CD14-positive monocyte (primary cell): ENCODE data around the gene PTPRC. TPM values are rescaled to one million over a fixed set of nuclear protein-coding genes. Genes with fewer than 3 reads are reported as not detected.

ENCODE experiments used
- DNase-seq, 3 donors: peaks; one replicate each; pipeline ENCODE4 v3.0.0-alpha.2; 2011 to 2022
- H2AFZ ChIP-seq: 2 replicates; pipeline ENCODE4 v1.6.0; 2012; ENCODE audit warnings: mild to moderate bottlenecking, low read depth, low read length, inconsistent platforms; ENCODE audit not compliant: insufficient read depth, poor library complexity, severe bottlenecking
- H3K27ac ChIP-seq, 2 donors: 1 replicate in 1 of 2; 2 replicates in 1 of 2; pipeline ENCODE4 v1.5.1; 2012 to 2013; ENCODE audit warnings: low read length in 2 of 2, control low read depth in 1 of 2, inconsistent platforms in 1 of 2, low read depth in 1 of 2, mild to moderate bottlenecking in 1 of 2
- H3K27me3 ChIP-seq, 2 donors: one replicate each; pipeline versions ENCODE4 v1.6.0 to v1.6.1; 2011 to 2013; ENCODE audit warnings: low read length in 2 of 2; ENCODE audit not compliant: control insufficient read depth in 2 of 2, insufficient read depth in 2 of 2
- H3K36me3 ChIP-seq, 2 donors: replicated peaks in 1 of 2; 1 replicate in 1 of 2; 2 replicates in 1 of 2; pipeline versions ENCODE4 v1.5.1 to v1.6.1; 2012 to 2013; ENCODE audit warnings: low read length in 2 of 2, control low read depth in 1 of 2, inconsistent platforms in 1 of 2, mild to moderate bottlenecking in 1 of 2; ENCODE audit not compliant: insufficient read depth in 2 of 2, control insufficient read depth in 1 of 2
- H3K4me1 ChIP-seq, 2 donors: 1 replicate in 1 of 2; 2 replicates in 1 of 2; pipeline versions ENCODE4 v1.5.1 to v1.6.1; 2012 to 2013; ENCODE audit warnings: low read length in 2 of 2, control low read depth in 1 of 2, inconsistent platforms in 1 of 2, mild to moderate bottlenecking in 1 of 2, moderate library complexity in 1 of 2; ENCODE audit not compliant: insufficient read depth in 2 of 2, control insufficient read depth in 1 of 2
- H3K4me2 ChIP-seq: replicated peaks from 2 replicates; pipeline ENCODE3; 2012; ENCODE audit warnings: low read length, moderate library complexity, mild to moderate bottlenecking; ENCODE audit not compliant: poor library complexity, severe bottlenecking; ENCODE audit errors: extremely low read depth
- H3K4me3 ChIP-seq, 3 experiments: fragments of 200-600 bp in 1 of 3; sonication (generic) in 1 of 3; replicated peaks in 1 of 3; 1 replicate in 2 of 3; 2 replicates in 1 of 3; pipeline ENCODE4 v1.5.1; 2011 to 2013; ENCODE audit warnings: low read length in 3 of 3, mild to moderate bottlenecking in 3 of 3, control low read depth in 2 of 3, low read depth in 2 of 3, inconsistent platforms in 1 of 3, moderate library complexity in 1 of 3
- H3K79me2 ChIP-seq: 2 replicates; pipeline ENCODE4 v1.6.0; 2012; ENCODE audit warnings: mild to moderate bottlenecking, control low read depth, inconsistent platforms, low read length, moderate library complexity; ENCODE audit not compliant: insufficient read depth
- H3K9ac ChIP-seq: 2 replicates; pipeline ENCODE4 v1.6.0; 2017; ENCODE audit warnings: low read length, mild to moderate bottlenecking; ENCODE audit not compliant: insufficient read depth, poor library complexity, severe bottlenecking
- H3K9me3 ChIP-seq, 2 donors: replicated peaks in 1 of 2; 1 replicate in 1 of 2; 2 replicates in 1 of 2; pipeline versions ENCODE4 v1.5.1 to v1.6.1; 2012 to 2013; ENCODE audit warnings: low read length in 2 of 2, control low read depth in 1 of 2; ENCODE audit not compliant: control insufficient read depth in 1 of 2, insufficient read depth in 1 of 2
- H4K20me1 ChIP-seq: 2 replicates; pipeline ENCODE4 v1.6.0; 2012; ENCODE audit warnings: mild to moderate bottlenecking, low read length, control low read depth, moderate library complexity; ENCODE audit not compliant: insufficient read depth
- H3K27ac Mint-ChIP-seq, 7 donors: one replicate each; pipeline ENCODE4 v1.8.0; 2020; ENCODE audit warnings: mild to moderate bottlenecking in 7 of 7, mixed read lengths in 7 of 7, moderate library complexity in 6 of 7, inconsistent platforms in 2 of 7
- H3K27me3 Mint-ChIP-seq, 3 donors: one replicate each; pipeline ENCODE4 v1.8.0; 2021 to 2022; ENCODE audit warnings: low read depth in 3 of 3, mild to moderate bottlenecking in 3 of 3, mixed read lengths in 3 of 3, moderate library complexity in 3 of 3, inconsistent platforms in 1 of 3
- H3K36me3 Mint-ChIP-seq, 2 donors: one replicate each; pipeline ENCODE4 v1.8.0; 2020; ENCODE audit warnings: mixed read lengths in 2 of 2, inconsistent platforms in 1 of 2, mild to moderate bottlenecking in 1 of 2
- H3K4me1 Mint-ChIP-seq: one replicate; pipeline ENCODE4 v1.8.0; 2020; ENCODE audit warnings: mild to moderate bottlenecking, mixed read lengths
- H3K4me3 Mint-ChIP-seq, 2 donors: one replicate each; pipeline ENCODE4 v1.8.0; 2020; ENCODE audit warnings: mild to moderate bottlenecking in 2 of 2, mixed read lengths in 2 of 2, moderate library complexity in 1 of 2
- H3K9me3 Mint-ChIP-seq, 7 donors: one replicate each; pipeline ENCODE4 v1.8.0; 2020 to 2022; ENCODE audit warnings: mixed read lengths in 7 of 7, mild to moderate bottlenecking in 6 of 7, moderate library complexity in 6 of 7, inconsistent platforms in 2 of 7
- CTCF ChIP-seq: fragments of 200-600 bp; IDR thresholded peaks from one replicate; pipeline ENCODE4 v1.8.0; 2022; ENCODE audit warnings: antibody characterized with exemption, mild to moderate bottlenecking
- WGBS: methylation state at CpG from one replicate; pipeline ENCODE4 v1.1.5; 2013; ENCODE audit warnings: missing lambda C conversion rate; ENCODE audit not compliant: insufficient coverage; 5-methylcytosine and 5-hydroxymethylcytosine counted together
- intact Hi-C, 2 donors: fragments of 100-400 bp; cut with micrococcal nuclease; formaldehyde crosslinking; loops; one replicate each; pipeline versions ENCODE4 v1.15.0 to v1.15.1; 2023
- polyA plus RNA-seq, 3 donors: library from polyadenylated mRNA; depleted of rRNA in 1 of 3; unstranded in 2 of 3; stranded (reverse) in 1 of 3; fragments of 300-500 nt in 2 of 3; fragments of >200 nt in 1 of 3; fragmentation: Illumina TruSeq in 2 of 3; gene quantifications; 1 replicate in 2 of 3; 2 replicates in 1 of 3; pipeline ENCODE4 v1.2.3, GENCODE V29; 2012 to 2021

Gene PTPRC
- polyA plus RNA-seq, 3 donors: 410 to 992 (median 667) TPM

- H3K36me3 Mint-ChIP-seq: peaks cover 61 to 65% of the 10 kb centered on the region in 2 donors
- H3K4me3 Mint-ChIP-seq: no peak overlapping the region
- peak; percentile 50 to 71 (median 68) for DNase-seq
- H3K9me3 ChIP-seq: no peaks in the 10 kb centered on the region
- H3K4me2 ChIP-seq: peak overlapping the region; percentile 5
- peaks cover 77% of the 10 kb centered on the region for H3K4me1 Mint-ChIP-seq
- peak overlapping the region; percentile 27 for H3K9ac ChIP-seq
- peaks cover 69 to 99% of the 10 kb centered on the region in 2 donors for H3K4me1 ChIP-seq
- H2AFZ ChIP-seq: no peak overlapping the region
- H3K36me3 ChIP-seq: peaks cover 24 to 57% of the 10 kb centered on the region in 2 donors
- peak overlapping the region; percentile 74 to 97 (median 89) for H3K27ac Mint-ChIP-seq
- H3K27me3 ChIP-seq: no peaks in the 10 kb centered on the region
- H4K20me1 ChIP-seq: peaks cover 54% of the 10 kb centered on the region
- peaks cover 0 to 1% (median 0%) of the 10 kb centered on the region in 3 donors for H3K27me3 Mint-ChIP-seq
- WGBS: 100% methylated on average over 1 of the region's 5 CpGs
- no peak for TF ChIP-seq CTCF
- H3K27ac ChIP-seq: peak overlapping the region; percentile 39 to 88
- peaks cover 98% of the 10 kb centered on the region for H3K79me2 ChIP-seq
- peak overlapping the region in 1 of 3 experiments; percentile 24 for H3K4me3 ChIP-seq
- intact Hi-C loops: no loop called here
- no peaks in the 10 kb centered on the region for H3K9me3 Mint-ChIP-seq
Measured at GRCh38 chr1:198669023-198669698, 30.3 kb downstream of the PTPRC start.

GRCh38 chr1:198669771-198670170 is 30.9 kb downstream of the PTPRC start:
- H3K4me3 Mint-ChIP-seq: no peak overlapping the region
- intact Hi-C loops: no loop called here
- H3K27ac ChIP-seq: peak overlapping the region in 1 of 2 donors; percentile 57

More at GRCh38 chr1:198669771-198670170, 30.9 kb downstream of the PTPRC start:
- Histone ChIP-seq H2AFZ (no peak overlapping the region), H3K4me3 (no peak overlapping the region), H3K9me3 (no peaks in the 10 kb centered on the region), H3K27me3 (no peaks in the 10 kb centered on the region), H3K9ac (no peak overlapping the region), H3K4me1 (peaks cover 66 to 99% of the 10 kb centered on the region in 2 donors), H3K36me3 (peaks cover 24 to 61% of the 10 kb centered on the region in 2 donors), H3K4me2 (no peak overlapping the region), H3K79me2 (peaks cover 100% of the 10 kb centered on the region), H4K20me1 (peaks cover 50% of the 10 kb centered on the region)
- H3K36me3 Mint-ChIP-seq: peaks cover 61 to 63% of the 10 kb centered on the region in 2 donors
- TF ChIP-seq CTCF: no peak
- H3K27ac Mint-ChIP-seq: peak overlapping the region; percentile 74 to 97 (median 89)
- no peak for DNase-seq
- peaks cover 74% of the 10 kb centered on the region for H3K4me1 Mint-ChIP-seq
- no CpG with 5 or more reads among the region's 2 CpGs for WGBS
- no peaks in the 10 kb centered on the region for H3K9me3 Mint-ChIP-seq
- peaks cover 0 to 1% (median 0%) of the 10 kb centered on the region in 3 donors for H3K27me3 Mint-ChIP-seq
